ENCODE measurements around the gene DNAH11. TPM values are rescaled to one million over a fixed set of nuclear protein-coding genes. Genes with fewer than 3 reads are reported as not detected.
A peak's percentile ranks its signal among the peaks of the same experiment; 100 is the strongest.

The DNAH11 gene
- total and polyA plus RNA-seq, 2 of the 13 experiments (the other 11 are each of a cell fraction or from before 2014, with no cell fraction given), result not detected

DNA sequence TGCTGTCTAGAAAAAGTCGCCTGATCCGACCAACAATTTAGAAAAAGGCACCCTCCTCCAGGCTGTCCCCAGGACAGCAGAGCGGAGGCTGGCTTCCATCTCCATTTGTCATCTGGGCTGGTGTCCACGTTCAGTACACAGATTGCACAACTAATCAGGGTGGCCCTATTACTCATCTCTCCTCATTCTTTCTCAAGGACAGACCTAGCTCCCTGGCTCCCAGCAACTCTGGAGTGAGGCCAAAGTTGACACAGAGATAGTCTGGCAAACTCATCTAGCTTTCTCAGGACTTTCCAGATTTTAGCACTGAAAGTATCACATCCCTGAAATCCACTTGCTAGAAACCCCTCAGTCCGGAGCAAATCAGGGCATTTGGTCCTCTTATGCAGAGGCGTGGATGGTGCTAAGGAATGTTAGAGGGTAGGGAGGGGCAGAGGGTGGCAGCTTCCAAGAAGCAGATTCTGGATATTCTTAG lies 75.1 kb downstream of the DNAH11 start (continued):
- TF ChIP-seq, protein P1, sequence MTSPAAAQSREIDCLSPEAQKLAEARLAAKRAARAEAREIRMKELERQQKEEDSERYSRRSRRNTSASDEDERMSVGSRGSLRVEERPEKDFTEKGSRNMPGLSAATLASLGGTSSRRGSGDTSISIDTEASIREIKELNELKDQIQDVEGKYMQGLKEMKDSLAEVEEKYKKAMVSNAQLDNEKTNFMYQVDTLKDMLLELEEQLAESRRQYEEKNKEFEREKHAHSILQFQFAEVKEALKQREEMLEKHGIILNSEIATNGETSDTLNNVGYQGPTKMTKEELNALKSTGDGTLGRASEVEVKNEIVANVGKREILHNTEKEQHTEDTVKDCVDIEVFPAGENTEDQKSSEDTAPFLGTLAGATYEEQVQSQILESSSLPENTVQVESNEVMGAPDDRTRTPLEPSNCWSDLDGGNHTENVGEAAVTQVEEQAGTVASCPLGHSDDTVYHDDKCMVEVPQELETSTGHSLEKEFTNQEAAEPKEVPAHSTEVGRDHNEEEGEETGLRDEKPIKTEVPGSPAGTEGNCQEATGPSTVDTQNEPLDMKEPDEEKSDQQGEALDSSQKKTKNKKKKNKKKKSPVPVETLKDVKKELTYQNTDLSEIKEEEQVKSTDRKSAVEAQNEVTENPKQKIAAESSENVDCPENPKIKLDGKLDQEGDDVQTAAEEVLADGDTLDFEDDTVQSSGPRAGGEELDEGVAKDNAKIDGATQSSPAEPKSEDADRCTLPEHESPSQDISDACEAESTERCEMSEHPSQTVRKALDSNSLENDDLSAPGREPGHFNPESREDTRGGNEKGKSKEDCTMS (CRISPR knock-in tag; conservative IDR thresholded peaks at IDR 0.05), result no peak
- TF ChIP-seq PHF21A (CRISPR knock-in tag; IDR thresholded peaks at IDR 0.05), result no peak
- TF ChIP-seq ZNF232 (CRISPR knock-in tag; IDR thresholded peaks at IDR 0.05; ENCODE audit: borderline replicate concordance), result no peak
- no peak for TF ChIP-seq STAT5B (CRISPR knock-in tag; IDR thresholded peaks at IDR 0.05)
- no peak for TF ChIP-seq ZNF354B (CRISPR knock-in tag; IDR thresholded peaks at IDR 0.05)
- TF ChIP-seq, protein P2, sequence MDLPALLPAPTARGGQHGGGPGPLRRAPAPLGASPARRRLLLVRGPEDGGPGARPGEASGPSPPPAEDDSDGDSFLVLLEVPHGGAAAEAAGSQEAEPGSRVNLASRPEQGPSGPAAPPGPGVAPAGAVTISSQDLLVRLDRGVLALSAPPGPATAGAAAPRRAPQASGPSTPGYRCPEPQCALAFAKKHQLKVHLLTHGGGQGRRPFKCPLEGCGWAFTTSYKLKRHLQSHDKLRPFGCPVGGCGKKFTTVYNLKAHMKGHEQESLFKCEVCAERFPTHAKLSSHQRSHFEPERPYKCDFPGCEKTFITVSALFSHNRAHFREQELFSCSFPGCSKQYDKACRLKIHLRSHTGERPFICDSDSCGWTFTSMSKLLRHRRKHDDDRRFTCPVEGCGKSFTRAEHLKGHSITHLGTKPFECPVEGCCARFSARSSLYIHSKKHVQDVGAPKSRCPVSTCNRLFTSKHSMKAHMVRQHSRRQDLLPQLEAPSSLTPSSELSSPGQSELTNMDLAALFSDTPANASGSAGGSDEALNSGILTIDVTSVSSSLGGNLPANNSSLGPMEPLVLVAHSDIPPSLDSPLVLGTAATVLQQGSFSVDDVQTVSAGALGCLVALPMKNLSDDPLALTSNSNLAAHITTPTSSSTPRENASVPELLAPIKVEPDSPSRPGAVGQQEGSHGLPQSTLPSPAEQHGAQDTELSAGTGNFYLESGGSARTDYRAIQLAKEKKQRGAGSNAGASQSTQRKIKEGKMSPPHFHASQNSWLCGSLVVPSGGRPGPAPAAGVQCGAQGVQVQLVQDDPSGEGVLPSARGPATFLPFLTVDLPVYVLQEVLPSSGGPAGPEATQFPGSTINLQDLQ (CRISPR knock-in tag; IDR thresholded peaks at IDR 0.05), result no peak
- no peak for TF ChIP-seq ZNF552 (CRISPR knock-in tag; IDR thresholded peaks at IDR 0.05; ENCODE audit: borderline replicate concordance)
- TF ChIP-seq NFE2 (CRISPR knock-in tag; IDR thresholded peaks at IDR 0.05), result no peak
- TF ChIP-seq ZNF567 (CRISPR knock-in tag; IDR thresholded peaks at IDR 0.05; ENCODE audit: borderline replicate concordance), result no peak
- TF ChIP-seq SCMH1 (CRISPR knock-in tag; IDR thresholded peaks at IDR 0.05; ENCODE audit: borderline replicate concordance), result no peak
- TF ChIP-seq RAD51 (IDR thresholded peaks at IDR 0.05; ENCODE audit: borderline replicate concordance), result no peak
- no peak for TF ChIP-seq ZNF143 (CRISPR knock-in tag; IDR thresholded peaks at IDR 0.05)
- TF ChIP-seq ZNF335 (CRISPR knock-in tag; IDR thresholded peaks at IDR 0.05), result no peak
- no peak for TF ChIP-seq RELA (CRISPR knock-in tag; IDR thresholded peaks at IDR 0.05)
- peak; percentile 53; the same call in 1 of the 2 replicates for TF ChIP-seq FOXK1 (CRISPR knock-in tag; IDR thresholded peaks at IDR 0.05; ENCODE audit: borderline replicate concordance, low read depth)
- TF ChIP-seq, protein P3, sequence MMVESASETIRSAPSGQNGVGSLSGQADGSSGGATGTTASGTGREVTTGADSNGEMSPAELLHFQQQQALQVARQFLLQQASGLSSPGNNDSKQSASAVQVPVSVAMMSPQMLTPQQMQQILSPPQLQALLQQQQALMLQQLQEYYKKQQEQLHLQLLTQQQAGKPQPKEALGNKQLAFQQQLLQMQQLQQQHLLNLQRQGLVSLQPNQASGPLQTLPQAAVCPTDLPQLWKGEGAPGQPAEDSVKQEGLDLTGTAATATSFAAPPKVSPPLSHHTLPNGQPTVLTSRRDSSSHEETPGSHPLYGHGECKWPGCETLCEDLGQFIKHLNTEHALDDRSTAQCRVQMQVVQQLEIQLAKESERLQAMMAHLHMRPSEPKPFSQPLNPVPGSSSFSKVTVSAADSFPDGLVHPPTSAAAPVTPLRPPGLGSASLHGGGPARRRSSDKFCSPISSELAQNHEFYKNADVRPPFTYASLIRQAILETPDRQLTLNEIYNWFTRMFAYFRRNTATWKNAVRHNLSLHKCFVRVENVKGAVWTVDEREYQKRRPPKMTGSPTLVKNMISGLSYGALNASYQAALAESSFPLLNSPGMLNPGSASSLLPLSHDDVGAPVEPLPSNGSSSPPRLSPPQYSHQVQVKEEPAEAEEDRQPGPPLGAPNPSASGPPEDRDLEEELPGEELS (CRISPR knock-in tag; IDR thresholded peaks at IDR 0.05), result peak; percentile 38; the same call in 1 of the 2 replicates
- peak; percentile 79 for TF ChIP-seq GATAD2A (CRISPR knock-in tag; IDR thresholded peaks at IDR 0.05)
- TF ChIP-seq ZNF598 (CRISPR knock-in tag; IDR thresholded peaks at IDR 0.05; ENCODE audit: borderline replicate concordance), result no peak
- peak; percentile 31; the same call in 1 of the 2 replicates for TF ChIP-seq SAP130 (CRISPR knock-in tag; IDR thresholded peaks at IDR 0.05; ENCODE audit: low read depth)
- no peak for TF ChIP-seq ZNF776 (CRISPR knock-in tag; IDR thresholded peaks at IDR 0.05)
- TF ChIP-seq CBX1 (IDR thresholded peaks at IDR 0.05; ENCODE audit: low read depth), result no peak
- TF ChIP-seq ZNF12 (CRISPR knock-in tag; IDR thresholded peaks at IDR 0.05), result peak; percentile 66; the same call in 1 of the 2 replicates
- no peak for TF ChIP-seq ZNF296 (CRISPR knock-in tag; conservative IDR thresholded peaks at IDR 0.05)
- TF ChIP-seq DPF2 (CRISPR knock-in tag; IDR thresholded peaks at IDR 0.05; ENCODE audit: borderline replicate concordance, low read depth), result no peak
- no peak for TF ChIP-seq KLF12 (CRISPR knock-in tag; IDR thresholded peaks at IDR 0.05; ENCODE audit: borderline replicate concordance)

All from HepG2 (cell line).